ACC112 (cell line): ENCODE measurements around the gene CCDC152.
"Not testable (repeated sequence)": the region's sequence is repeated elsewhere in the genome, so short reads cannot be mapped to it uniquely, and the experiment has no call there.

Source experiments
- H2AFZ ChIP-seq: fragments of 200-600 bp; sonication (generic); one replicate; pipeline ENCODE4 v1.6.0; 2017; ENCODE audit warnings: antibody characterized with exemption, low read length; ENCODE audit not compliant: unreplicated experiment
- H3K27ac ChIP-seq: fragments of 200-600 bp; sonication (generic); 2 replicates; pipeline ENCODE4 v1.5.1; 2014; ENCODE audit warnings: low read depth, mild to moderate bottlenecking, antibody characterized with exemption, low read length, moderate library complexity
- H3K27me3 ChIP-seq: fragments of 200-600 bp; sonication (generic); 2 replicates; pipeline ENCODE4 v1.6.1; 2014; ENCODE audit warnings: mild to moderate bottlenecking, antibody characterized with exemption, low read length, moderate library complexity, mixed read lengths; ENCODE audit not compliant: insufficient read depth
- H3K36me3 ChIP-seq: fragments of 200-600 bp; sonication (generic); 2 replicates; pipeline ENCODE4 v1.6.1; 2016; ENCODE audit warnings: mild to moderate bottlenecking, antibody characterized with exemption, low read length, moderate library complexity, mixed read lengths; ENCODE audit not compliant: insufficient read depth
- H3K4me1 ChIP-seq: fragments of 200-600 bp; sonication (generic); one replicate; pipeline ENCODE4 v1.6.1; 2016; ENCODE audit warnings: low read length, mixed read lengths; ENCODE audit not compliant: insufficient read depth, unreplicated experiment, control insufficient read depth
- H3K4me3 ChIP-seq: fragments of 200-600 bp; sonication (generic); 2 replicates; pipeline ENCODE4 v1.5.1; 2014; ENCODE audit warnings: mild to moderate bottlenecking, low read depth, low read length
- H3K79me2 ChIP-seq: fragments of 200-600 bp; sonication (generic); one replicate; pipeline ENCODE4 v1.6.0; 2016; ENCODE audit warnings: low read length; ENCODE audit not compliant: control insufficient read depth, unreplicated experiment, insufficient read depth

CCDC152 gene

GRCh38 chr5:42756606-42757601 lies at the start of gene CCDC152:
Gene CCDC152, plus strand, starts transcription at chr5:42756818. Its CDS starts 2,304 bp downstream, at chr5:42759122.
- Histone ChIP-seq H3K27me3 (no peaks in the 10 kb centered on the region), H3K27ac (no peak within 1 kb of the TSS), H3K36me3 (no peaks in the 10 kb centered on the region), H3K4me1 (peaks cover 12% of the 10 kb centered on the region), H3K4me3 (peak within 1 kb of the TSS; percentile 74), H2AFZ (peak within 1 kb of the TSS; percentile 67), H3K79me2 (no peaks in the 10 kb centered on the region)

- Histone ChIP-seq H3K27me3 (no peaks in the 10 kb centered on the region), H2AFZ (no peak overlapping the region), H3K4me1 (peaks cover 12% of the 10 kb centered on the region), H3K79me2 (no peaks in the 10 kb centered on the region), H3K4me3 (no peak overlapping the region), H3K27ac (no peak overlapping the region), H3K36me3 (peaks cover 6% of the 10 kb centered on the region; the same call in 1 of the 2 replicates)
Observed at GRCh38 chr5:42715785-42716184, 40.8 kb upstream of the CCDC152 start.

- H3K27ac ChIP-seq: no peak overlapping the region
- no peaks in the 10 kb centered on the region for H3K27me3 ChIP-seq
- no peak overlapping the region for H3K4me3 ChIP-seq
- peaks cover 6% of the 10 kb centered on the region; the same call in 1 of the 2 replicates for H3K36me3 ChIP-seq
- no peak overlapping the region for H2AFZ ChIP-seq
- no peaks in the 10 kb centered on the region for H3K79me2 ChIP-seq
- peaks cover 12% of the 10 kb centered on the region for H3K4me1 ChIP-seq
Observed at GRCh38 chr5:42718591-42718990, 38.0 kb upstream of the CCDC152 start.

- peaks cover 6% of the 10 kb centered on the region; the same call in 1 of the 2 replicates for H3K36me3 ChIP-seq
- H3K27ac ChIP-seq: no peak overlapping the region
- no peaks in the 10 kb centered on the region for H3K27me3 ChIP-seq
- no peak overlapping the region for H2AFZ ChIP-seq
- no peaks in the 10 kb centered on the region for H3K79me2 ChIP-seq
- H3K4me3 ChIP-seq: no peak overlapping the region
- H3K4me1 ChIP-seq: peaks cover 12% of the 10 kb centered on the region
Observed at GRCh38 chr5:42719034-42719433, 37.6 kb upstream of the CCDC152 start.

- H3K36me3 ChIP-seq: peaks cover 6% of the 10 kb centered on the region; the same call in 1 of the 2 replicates
- H2AFZ ChIP-seq: no peak overlapping the region
- no peak overlapping the region for H3K4me3 ChIP-seq
- H3K79me2 ChIP-seq: no peaks in the 10 kb centered on the region
- H3K4me1 ChIP-seq: peaks cover 12% of the 10 kb centered on the region
- H3K27me3 ChIP-seq: no peaks in the 10 kb centered on the region
- no peak overlapping the region for H3K27ac ChIP-seq
Observed at GRCh38 chr5:42720251-42720650, 36.4 kb upstream of the CCDC152 start.

- Histone ChIP-seq H3K27ac (no peak overlapping the region), H3K36me3 (peaks cover 6% of the 10 kb centered on the region; the same call in 1 of the 2 replicates), H2AFZ (no peak overlapping the region), H3K27me3 (no peaks in the 10 kb centered on the region), H3K79me2 (no peaks in the 10 kb centered on the region), H3K4me1 (peaks cover 12% of the 10 kb centered on the region), H3K4me3 (no peak overlapping the region)
Observed at GRCh38 chr5:42721484-42721883, 35.1 kb upstream of the CCDC152 start.

- H3K79me2 ChIP-seq, H3K4me1 ChIP-seq, H3K4me3 ChIP-seq, H2AFZ ChIP-seq, H3K27ac ChIP-seq, H3K36me3 ChIP-seq, H3K27me3 ChIP-seq: not testable (repeated sequence)
Observed at GRCh38 chr5:42734531-42735058, 22.0 kb upstream of the CCDC152 start.

- no peak overlapping the region for H3K4me3 ChIP-seq
- H3K4me1 ChIP-seq: no peaks in the 10 kb centered on the region
- H2AFZ ChIP-seq: no peak overlapping the region
- H3K27me3 ChIP-seq: no peaks in the 10 kb centered on the region
- no peaks in the 10 kb centered on the region for H3K79me2 ChIP-seq
- H3K27ac ChIP-seq: no peak overlapping the region
- H3K36me3 ChIP-seq: no peaks in the 10 kb centered on the region
Observed at GRCh38 chr5:42740920-42741319, 15.7 kb upstream of the CCDC152 start.

GRCh38 chr5:42745426-42745825 lies 11.2 kb upstream of the CCDC152 start:
- Histone ChIP-seq H3K4me3 (no peak overlapping the region), H3K27ac (no peak overlapping the region), H2AFZ (no peak overlapping the region), H3K79me2 (no peaks in the 10 kb centered on the region), H3K27me3 (no peaks in the 10 kb centered on the region), H3K36me3 (no peaks in the 10 kb centered on the region), H3K4me1 (no peaks in the 10 kb centered on the region)

GRCh38 chr5:42745856-42746255 lies 10.8 kb upstream of the CCDC152 start:
- no peaks in the 10 kb centered on the region for H3K4me1 ChIP-seq
- no peak overlapping the region for H3K4me3 ChIP-seq
- H3K27ac ChIP-seq: no peak overlapping the region
- H3K27me3 ChIP-seq: no peaks in the 10 kb centered on the region
- H3K79me2 ChIP-seq: no peaks in the 10 kb centered on the region
- H2AFZ ChIP-seq: no peak overlapping the region
- H3K36me3 ChIP-seq: no peaks in the 10 kb centered on the region

- Histone ChIP-seq H3K36me3 (no peaks in the 10 kb centered on the region), H2AFZ (peak overlapping the region; percentile 29), H3K4me1 (no peaks in the 10 kb centered on the region), H3K27me3 (no peaks in the 10 kb centered on the region), H3K27ac (no peak overlapping the region), H3K4me3 (no peak overlapping the region), H3K79me2 (no peaks in the 10 kb centered on the region)
Observed at GRCh38 chr5:42749020-42749419, 7.6 kb upstream of the CCDC152 start.
